ENCODE measurements around the gene ISLR. TPM values are rescaled to one million over a fixed set of nuclear protein-coding genes. Genes with fewer than 3 reads are reported as not detected.

Gene ISLR
- total RNA-seq, 1 experiment from 2014 or later: 0.11 TPM

GRCh38 chr15:74127954-74128784 lies 45.3 kb upstream of the ISLR start:
- H2BK12ac ChIP-seq (ENCODE audit: insufficient read length, low read depth, low read length): no peak overlapping the region
- no peak overlapping the region for H4K5ac ChIP-seq (ENCODE audit: insufficient read length, low read depth, low read length)
- TF ChIP-seq CTCF (conservative IDR thresholded peaks at IDR 0.05): no peak
- H3K4me2 ChIP-seq (ENCODE audit: insufficient read depth, insufficient read length, low read length): peak overlapping the region; percentile 82
- H3K36me3 Mint-ChIP-seq (ENCODE audit: insufficient read depth in 1 of 3, low read depth in 3 of 3): no peaks in the 10 kb centered on the region; a peak in 3 of 7 replicates
- H3K23me2 ChIP-seq (ENCODE audit: insufficient read length, low read depth, low read length, poor library complexity, severe bottlenecking): peaks cover 20% of the 10 kb centered on the region
- no peak overlapping the region for H2BK120ac ChIP-seq (ENCODE audit: low read depth, low read length, poor library complexity, severe bottlenecking)
- H3K18ac ChIP-seq (ENCODE audit: insufficient read length, low read depth, low read length): no peak overlapping the region
- no peak overlapping the region for H3K27ac Mint-ChIP-seq
- peaks cover 2 to 6% of the 10 kb centered on the region in 2 experiments; a peak in 2 of 5 replicates for H3K9me3 Mint-ChIP-seq
- no peak overlapping the region for H3K23ac ChIP-seq (ENCODE audit: insufficient read length, low read depth, low read length)
- H2AK5ac ChIP-seq (ENCODE audit: insufficient read length, low read length): no peak overlapping the region
- H2BK20ac ChIP-seq (ENCODE audit: low read depth, low read length, poor library complexity, severe bottlenecking): no peak overlapping the region
- no peak overlapping the region; the same call in 1 of the 2 replicates for H3K14ac ChIP-seq (ENCODE audit: insufficient read depth, low read length)
- no peaks in the 10 kb centered on the region; the same call in 1 of the 2 replicates for H3K4me1 ChIP-seq (ENCODE audit: insufficient read depth, low read length)
- H3T11ph ChIP-seq (ENCODE audit: low read length): no peak overlapping the region
- no peak overlapping the region for H4K8ac ChIP-seq (replicated peaks; ENCODE audit: insufficient read length, low read depth, low read length)
- no peak overlapping the region for H3K4ac ChIP-seq (ENCODE audit: low read depth, low read length)
- H3K4me3 Mint-ChIP-seq: peak overlapping the region; percentile 48 to 85
- no peaks in the 10 kb centered on the region for H3K79me2 ChIP-seq (ENCODE audit: insufficient read depth, low read length)
- no peaks in the 10 kb centered on the region for H3K79me1 ChIP-seq (ENCODE audit: insufficient read depth, low read depth, low read length, poor library complexity, severe bottlenecking)
- no peak overlapping the region for H2AFZ ChIP-seq (ENCODE audit: low read length)
- H3K9ac ChIP-seq (ENCODE audit: extremely low read depth, insufficient read length, low read length): no peak overlapping the region
- no peak overlapping the region for H4K91ac ChIP-seq (ENCODE audit: insufficient read length, low read depth, low read length)
- H3K27me3 Mint-ChIP-seq (ENCODE audit: low read depth): peaks cover 99% of the 10 kb centered on the region
- no CpG with 5 or more reads among the region's 53 CpGs for WGBS (ENCODE audit: extremely low coverage, insufficient read length, low lambda C conversion rate)
- H4K20me1 ChIP-seq (ENCODE audit: control insufficient read depth, insufficient read depth, insufficient read length): peaks cover 4% of the 10 kb centered on the region
- no peaks in the 10 kb centered on the region for H3K9me3 ChIP-seq (ENCODE audit: control insufficient read depth, low read depth, low read length)
- H3K4me1 Mint-ChIP-seq: peaks cover 51 to 56% of the 10 kb centered on the region in 2 experiments
- H3K27ac ChIP-seq (ENCODE audit: insufficient read length, low read depth, low read length): no peak overlapping the region
- no peak for DNase-seq
- H2BK5ac ChIP-seq (ENCODE audit: insufficient read length, low read length): no peak overlapping the region
- no peak overlapping the region for H2BK15ac ChIP-seq (ENCODE audit: low read depth, low read length)
- no peak overlapping the region for H3K56ac ChIP-seq (ENCODE audit: insufficient read length, low read depth, low read length)
- H3K27me3 ChIP-seq (ENCODE audit: insufficient read depth, low read length): peaks cover 57% of the 10 kb centered on the region

Data from H9 (cell line).